Measurements from ENCODE around the gene ZFP14. TPM values are rescaled to one million over a fixed set of nuclear protein-coding genes. Genes with fewer than 3 reads are reported as not detected.

Gene ZFP14
- 6.7 and 7.0 TPM in 2 replicates for total RNA-seq
- polyA plus RNA-seq = 6.0 and 6.1 TPM in 2 replicates

- H3K27ac ChIP-seq = peak within 1 kb of the TSS; percentile 88
- H4K20me1 ChIP-seq (ENCODE audit: insufficient read depth, poor library complexity, severe bottlenecking) = no peaks in the 10 kb centered on the region
- TF ChIP-seq, protein P1, sequence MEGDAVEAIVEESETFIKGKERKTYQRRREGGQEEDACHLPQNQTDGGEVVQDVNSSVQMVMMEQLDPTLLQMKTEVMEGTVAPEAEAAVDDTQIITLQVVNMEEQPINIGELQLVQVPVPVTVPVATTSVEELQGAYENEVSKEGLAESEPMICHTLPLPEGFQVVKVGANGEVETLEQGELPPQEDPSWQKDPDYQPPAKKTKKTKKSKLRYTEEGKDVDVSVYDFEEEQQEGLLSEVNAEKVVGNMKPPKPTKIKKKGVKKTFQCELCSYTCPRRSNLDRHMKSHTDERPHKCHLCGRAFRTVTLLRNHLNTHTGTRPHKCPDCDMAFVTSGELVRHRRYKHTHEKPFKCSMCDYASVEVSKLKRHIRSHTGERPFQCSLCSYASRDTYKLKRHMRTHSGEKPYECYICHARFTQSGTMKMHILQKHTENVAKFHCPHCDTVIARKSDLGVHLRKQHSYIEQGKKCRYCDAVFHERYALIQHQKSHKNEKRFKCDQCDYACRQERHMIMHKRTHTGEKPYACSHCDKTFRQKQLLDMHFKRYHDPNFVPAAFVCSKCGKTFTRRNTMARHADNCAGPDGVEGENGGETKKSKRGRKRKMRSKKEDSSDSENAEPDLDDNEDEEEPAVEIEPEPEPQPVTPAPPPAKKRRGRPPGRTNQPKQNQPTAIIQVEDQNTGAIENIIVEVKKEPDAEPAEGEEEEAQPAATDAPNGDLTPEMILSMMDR (IDR thresholded peaks at IDR 0.05; ENCODE audit: poor library complexity) = peak; percentile 35
- TF ChIP-seq EZH2phosphoT487 (IDR thresholded peaks at IDR 0.05; ENCODE audit: low read depth, severe bottlenecking, unreplicated experiment) = no peak
Observed at GRCh38 chr19:36378625-36379509, at the start of gene ZFP14. Gene ZFP14 (minus strand): TSS chr19:36379201. CDS start chr19:36367892, 11,309 bp downstream.

GRCh38 chr19:36423925-36424324 is 44.9 kb upstream of the ZFP14 start:
- Histone ChIP-seq H3K9me3 (ENCODE audit: low read depth) (no peaks in the 10 kb centered on the region), H3K4me2 (no peak overlapping the region), H3K9me2 (replicated peaks; ENCODE audit: insufficient read depth) (no peaks in the 10 kb centered on the region), H3K4me1 (ENCODE audit: insufficient read depth) (no peaks in the 10 kb centered on the region), H3K36me3 (replicated peaks; ENCODE audit: insufficient read depth, low read depth) (no peaks in the 10 kb centered on the region), H3K27me3 (no peaks in the 10 kb centered on the region), H2AFZ (no peak overlapping the region), H3K27ac (no peak overlapping the region), H3K4me3 (no peak overlapping the region), H3K79me2 (no peaks in the 10 kb centered on the region), H4K20me1 (ENCODE audit: insufficient read depth, poor library complexity, severe bottlenecking) (no peaks in the 10 kb centered on the region)
- DNase-seq (ENCODE audit: low spot score) = no peak
- WGBS (ENCODE audit: low lambda C conversion rate, missing lambda C conversion rate) = 92% methylated on average over 4 of the region's 4 CpGs
- TF ChIP-seq, protein P1 (IDR thresholded peaks at IDR 0.05; ENCODE audit: poor library complexity) = no peak
- TF ChIP-seq EZH2phosphoT487 (IDR thresholded peaks at IDR 0.05; ENCODE audit: low read depth, severe bottlenecking, unreplicated experiment) = no peak
- TF ChIP-seq EZH2 (IDR thresholded peaks at IDR 0.05; ENCODE audit: borderline replicate concordance) = no peak

More at GRCh38 chr19:36378625-36379509, at the start of gene ZFP14:
- Histone ChIP-seq H3K27me3 (no peaks in the 10 kb centered on the region), H3K4me3 (peak within 1 kb of the TSS; percentile 59), H3K4me1 (ENCODE audit: insufficient read depth) (peaks cover 16% of the 10 kb centered on the region), H2AFZ (peak within 1 kb of the TSS; percentile 92), H3K36me3 (replicated peaks; ENCODE audit: insufficient read depth, low read depth) (no peaks in the 10 kb centered on the region), H3K9me3 (ENCODE audit: low read depth) (no peaks in the 10 kb centered on the region), H3K4me2 (peak within 1 kb of the TSS; percentile 92), H3K79me2 (peaks cover 34% of the 10 kb centered on the region), H3K9me2 (replicated peaks; ENCODE audit: insufficient read depth) (no peaks in the 10 kb centered on the region)
- 6% methylated on average over 69 of the region's 69 CpGs for WGBS (ENCODE audit: low lambda C conversion rate, missing lambda C conversion rate)
- DNase-seq (ENCODE audit: low spot score) = peak; percentile 96

- peaks cover 9% of the 10 kb centered on the region for H3K4me1 ChIP-seq (ENCODE audit: insufficient read depth)
- peak overlapping the region; percentile 31 for H2AFZ ChIP-seq
- 64% methylated on average over 28 of the region's 33 CpGs for WGBS (ENCODE audit: low lambda C conversion rate, missing lambda C conversion rate)
- peaks cover 11% of the 10 kb centered on the region for H3K79me2 ChIP-seq
- no peak overlapping the region for H3K27ac ChIP-seq
- no peaks in the 10 kb centered on the region for H4K20me1 ChIP-seq (ENCODE audit: insufficient read depth, poor library complexity, severe bottlenecking)
- H3K4me2 ChIP-seq = peak overlapping the region; percentile 73
- H3K36me3 ChIP-seq (replicated peaks; ENCODE audit: insufficient read depth, low read depth) = no peaks in the 10 kb centered on the region
- TF ChIP-seq, protein P1 (IDR thresholded peaks at IDR 0.05; ENCODE audit: poor library complexity) = no peak
- TF ChIP-seq EZH2 (IDR thresholded peaks at IDR 0.05; ENCODE audit: borderline replicate concordance) = no peak
- TF ChIP-seq EZH2phosphoT487 (IDR thresholded peaks at IDR 0.05; ENCODE audit: low read depth, severe bottlenecking, unreplicated experiment) = no peak
- H3K27me3 ChIP-seq = no peaks in the 10 kb centered on the region
- H3K9me2 ChIP-seq (replicated peaks; ENCODE audit: insufficient read depth) = no peaks in the 10 kb centered on the region
- H3K4me3 ChIP-seq = no peak overlapping the region
- DNase-seq (ENCODE audit: low spot score) = no peak
- no peaks in the 10 kb centered on the region for H3K9me3 ChIP-seq (ENCODE audit: low read depth)
Observed at GRCh38 chr19:36421749-36422481, 42.9 kb upstream of the ZFP14 start.
